H1 (cell line): ENCODE measurements around the gene MAP1B. TPM values are rescaled to one million over a fixed set of nuclear protein-coding genes. Genes with fewer than 3 reads are reported as not detected.

Experiments used
- CTCF ChIA-PET: fragments of 300-600 bp; sonication (Branson Sonifier 250); formaldehyde crosslinking; loops from one replicate; lab custom pipeline; 2021; ENCODE audit not compliant: partially characterized antibody; lab: Charles Lee
- POLR2A ChIA-PET: fragments of 300-600 bp; sonication (Branson Sonifier 250); formaldehyde crosslinking; loops from one replicate; lab custom pipeline; 2021; ENCODE audit warnings: inconsistent platforms; ENCODE audit not compliant: partially characterized antibody; lab: Charles Lee
- DNase-seq, 2 experiments: peaks; one replicate each; pipeline versions ENCODE4 v3.0.0 to v3.0.0-alpha.2; 2010 to 2022; ENCODE audit warnings: low spot score in 2 of 2, low read depth in 1 of 2, mixed read lengths in 1 of 2
- FAIRE-seq: peaks from 2 replicates; lab custom pipeline; 2011; peaks lifted over from hg19 to GRCh38; lab: Jason Lieb, UNC
- H2AFZ ChIP-seq: 2 replicates; pipeline ENCODE4 v1.8.1; 2012; ENCODE audit warnings: low read length, inconsistent platforms
- H2AK5ac ChIP-seq: 2 replicates; pipeline ENCODE4 v1.6.1; 2013; ENCODE audit warnings: low read depth, low read length
- H2BK120ac ChIP-seq: replicated peaks from 2 replicates; pipeline ENCODE3; 2013; ENCODE audit warnings: low read depth, low read length, inconsistent platforms
- H2BK12ac ChIP-seq: 2 replicates; pipeline ENCODE4 v1.6.1; 2013; ENCODE audit warnings: low read depth, low read length
- H2BK15ac ChIP-seq: 2 replicates; pipeline ENCODE4 v1.6.1; 2013; ENCODE audit warnings: low read length
- H2BK20ac ChIP-seq: 2 replicates; pipeline ENCODE4 v1.6.1; 2013; ENCODE audit warnings: low read length
- H2BK5ac ChIP-seq: 2 replicates; pipeline ENCODE4 v1.6.1; 2013; ENCODE audit warnings: low read depth, low read length
- H3K14ac ChIP-seq: 2 replicates; pipeline ENCODE4 v1.6.1; 2013; ENCODE audit warnings: inconsistent platforms; ENCODE audit not compliant: insufficient read length
- H3K18ac ChIP-seq: 2 replicates; pipeline ENCODE4 v1.6.1; 2013; ENCODE audit warnings: low read length; ENCODE audit errors: extremely low read depth
- H3K23ac ChIP-seq: 2 replicates; pipeline ENCODE4 v1.6.1; 2013; ENCODE audit warnings: inconsistent platforms; ENCODE audit not compliant: insufficient read length
- H3K23me2 ChIP-seq: 2 replicates; pipeline ENCODE4 v1.6.1; 2013; ENCODE audit warnings: low read depth, low read length
- H3K27ac ChIP-seq: 2 replicates; pipeline ENCODE4 v1.6.1; 2011; ENCODE audit warnings: low read depth, low read length, inconsistent platforms
- H3K27me3 ChIP-seq, 4 experiments: replicated peaks in 1 of 4; 1 replicate in 1 of 4; 2 replicates in 3 of 4; pipeline versions ENCODE4 v1.6.1 to v1.8.1; 2011 to 2013; ENCODE audit warnings: low read length in 3 of 4, mild to moderate bottlenecking in 3 of 4, inconsistent platforms in 2 of 4, mixed read lengths in 2 of 4, moderate library complexity in 1 of 4; ENCODE audit not compliant: control insufficient read depth in 3 of 4, insufficient read depth in 3 of 4; ENCODE audit errors: extremely low read depth in 1 of 4
- H3K36me3 ChIP-seq, 4 experiments: 2 replicates each; pipeline versions ENCODE4 v1.6.1 to v1.8.1; 2011 to 2013; ENCODE audit warnings: mild to moderate bottlenecking in 4 of 4, low read length in 3 of 4, moderate library complexity in 2 of 4, control low read depth in 1 of 4, inconsistent platforms in 1 of 4; ENCODE audit not compliant: insufficient read depth in 4 of 4, control insufficient read depth in 2 of 4
- H3K4ac ChIP-seq: replicated peaks from 2 replicates; pipeline ENCODE3; 2013; ENCODE audit warnings: low read length, low read depth, mixed read lengths, inconsistent platforms; ENCODE audit not compliant: insufficient read length
- H3K4me1 ChIP-seq, 4 experiments: replicated peaks in 1 of 4; 1 replicate in 1 of 4; 2 replicates in 3 of 4; pipeline versions ENCODE4 v1.6.1 to v1.8.1; 2011 to 2013; ENCODE audit warnings: low read length in 3 of 4, inconsistent platforms in 2 of 4, mixed read lengths in 1 of 4; ENCODE audit not compliant: insufficient read depth in 4 of 4, control insufficient read depth in 3 of 4
- H3K4me2 ChIP-seq, 2 experiments: 2 replicates each; pipeline versions ENCODE4 v1.6.1 to v1.8.1; 2011 to 2013; ENCODE audit warnings: low read depth in 2 of 2, low read length in 2 of 2, control low read depth in 1 of 2, inconsistent platforms in 1 of 2, mild to moderate bottlenecking in 1 of 2; ENCODE audit not compliant: insufficient read depth in 1 of 2
- H3K4me3 ChIP-seq, 4 experiments: fragments of 200-600, 300-600 bp in 1 of 4; sonication (generic), shearing (Covaris generic), sonication (Bioruptor Twin) in 1 of 4; 2 replicates each; pipeline versions ENCODE4 v1.5.1 to v1.8.1; 2011 to 2016; ENCODE audit warnings: low read length in 4 of 4, low read depth in 3 of 4, control low read depth in 2 of 4, inconsistent platforms in 2 of 4, mild to moderate bottlenecking in 2 of 4, mixed read lengths in 1 of 4, moderate library complexity in 1 of 4; ENCODE audit not compliant: insufficient read depth in 2 of 4; ENCODE audit errors: extremely low read depth in 1 of 4
- H3K56ac ChIP-seq: replicated peaks from 2 replicates; pipeline ENCODE3; 2013; ENCODE audit warnings: low read depth, mild to moderate bottlenecking, mixed read lengths, low read length, inconsistent platforms; ENCODE audit not compliant: insufficient read length
- H3K79me1 ChIP-seq: 2 replicates; pipeline ENCODE4 v1.6.1; 2013; ENCODE audit warnings: low read depth, low read length, control low read depth
- H3K79me2 ChIP-seq, 2 experiments: 2 replicates each; pipeline versions ENCODE4 v1.6.1 to v1.8.1; 2012 to 2013; ENCODE audit warnings: low read length in 2 of 2, mild to moderate bottlenecking in 2 of 2, inconsistent platforms in 1 of 2; ENCODE audit not compliant: insufficient read depth in 2 of 2, control insufficient read depth in 1 of 2
- H3K9ac ChIP-seq, 4 experiments: replicated peaks in 1 of 4; 1 replicate in 1 of 4; 2 replicates in 3 of 4; pipeline versions ENCODE4 v1.6.1 to v1.8.1; 2011 to 2013; ENCODE audit warnings: low read depth in 3 of 4, low read length in 3 of 4, control low read depth in 2 of 4, mild to moderate bottlenecking in 2 of 4, moderate library complexity in 2 of 4, inconsistent platforms in 1 of 4; ENCODE audit errors: extremely low read depth in 1 of 4
- H3K9me3 ChIP-seq, 2 experiments: 2 replicates each; pipeline versions ENCODE4 v1.6.1 to v1.8.1; 2012 to 2013; ENCODE audit warnings: mild to moderate bottlenecking in 2 of 2, moderate library complexity in 2 of 2, control low read depth in 1 of 2, inconsistent platforms in 1 of 2, low read depth in 1 of 2, low read length in 1 of 2, mixed read lengths in 1 of 2; ENCODE audit not compliant: insufficient read depth in 2 of 2
- H4K20me1 ChIP-seq, 2 experiments: replicated peaks in 1 of 2; 2 replicates each; pipeline versions ENCODE3 to v1.8.1; 2011 to 2013; ENCODE audit warnings: inconsistent platforms in 2 of 2, low read length in 2 of 2, mild to moderate bottlenecking in 1 of 2; ENCODE audit not compliant: insufficient read depth in 2 of 2, control insufficient read depth in 1 of 2
- H4K5ac ChIP-seq: 2 replicates; pipeline ENCODE4 v1.6.1; 2013; ENCODE audit warnings: low read length, low read depth, mixed read lengths, inconsistent platforms; ENCODE audit not compliant: insufficient read length
- H4K8ac ChIP-seq: 2 replicates; pipeline ENCODE4 v1.8.0; 2013; ENCODE audit warnings: mild to moderate bottlenecking, moderate library complexity, low read length, inconsistent platforms; ENCODE audit not compliant: insufficient read depth; ENCODE audit errors: extremely low read depth
- H4K91ac ChIP-seq: replicated peaks from 2 replicates; pipeline ENCODE3; 2013; ENCODE audit warnings: low read length, mixed read lengths, inconsistent platforms; ENCODE audit not compliant: insufficient read length
- CTBP2 ChIP-seq: IDR thresholded peaks from 2 replicates; pipeline ENCODE4 v1.7.0; 2011; ENCODE audit warnings: borderline replicate concordance, mild to moderate bottlenecking, moderate library complexity, mixed read lengths, low read length; ENCODE audit not compliant: insufficient read depth, insufficient read length
- EGR1 ChIP-seq: IDR thresholded peaks from 2 replicates; pipeline ENCODE4 v1.6.1; 2011; ENCODE audit warnings: low read depth, low read length, borderline replicate concordance
- NANOG ChIP-seq: IDR thresholded peaks from 2 replicates; pipeline ENCODE4 v1.6.1; 2011; ENCODE audit warnings: low read length, low read depth, mild to moderate bottlenecking, inconsistent platforms; ENCODE audit not compliant: insufficient read depth, poor library complexity, severe bottlenecking
- NRF1 ChIP-seq: IDR thresholded peaks from 2 replicates; pipeline ENCODE4 v1.6.1; 2011; ENCODE audit warnings: mild to moderate bottlenecking, low read depth, low read length, improper control_type of control experiment
- POLR2A ChIP-seq, 2 experiments: IDR thresholded peaks; 1 replicate in 1 of 2; 2 replicates in 1 of 2; pipeline ENCODE4 v1.6.1; 2011; ENCODE audit warnings: low read depth in 2 of 2, low read length in 2 of 2, mild to moderate bottlenecking in 2 of 2; ENCODE audit errors: control extremely low read depth in 1 of 2
- SAP30 ChIP-seq: fragments of 300-600 bp; sonication (generic); IDR thresholded peaks from 2 replicates; pipeline ENCODE4 v1.7.1; 2012; ENCODE audit warnings: low read length, moderate library complexity, mild to moderate bottlenecking, inconsistent platforms; ENCODE audit not compliant: insufficient read depth, insufficient replicate concordance
- TAF7 ChIP-seq: optimal IDR thresholded peaks from 2 replicates; pipeline ENCODE3; 2011; ENCODE audit warnings: low read depth, mild to moderate bottlenecking, inconsistent platforms, low read length, moderate library complexity, borderline replicate concordance
- polyA plus RNA-seq, 7 experiments: library from polyadenylated mRNA; depleted of rRNA in 3 of 7; stranded (reverse) in 5 of 7; unstranded in 2 of 7; fragments of >200 nt in 5 of 7; fragments of 200-250 nt in 2 of 7; gene quantifications; 1 replicate in 5 of 7; 2 replicates in 1 of 7; 4 replicates in 1 of 7; pipeline versions ENCODE4 v1.2.1 to v1.2.3, GENCODE V29; 2011 to 2013; ENCODE audit warnings: missing spikeins in 2 of 7, mixed read lengths in 2 of 7
- total RNA-seq: library from RNA; stranded (reverse); fragmentation: NEBNext Ultra II Directional; extraction: Animal tissue kit (Norgen Biotek cat#: 25700); gene quantifications from 2 replicates; pipeline ENCODE4 v1.2.1, GENCODE V29; 2021

MAP1B gene
- total and polyA plus RNA-seq, 2 of the 8 experiments (the other 6 are each of a cell fraction or from before 2014, with no cell fraction given): 24.5 to 120 TPM

- no peak for FAIRE-seq
- Histone ChIP-seq H2AFZ (no peak overlapping the region), H3K4me3 (no peak overlapping the region), H3K27me3 (no peaks in the 10 kb centered on the region), H3K23me2 (no peaks in the 10 kb centered on the region), H3K9me3 (no peaks in the 10 kb centered on the region), H3K4me2 (no peak overlapping the region), H4K91ac (no peak overlapping the region), H3K36me3 (peaks cover 0 to 47% (median 19%) of the 10 kb centered on the region in 4 experiments; a peak in 7 of 8 replicates), H3K23ac (no peak overlapping the region), H3K18ac (no peak overlapping the region), H2BK5ac (no peak overlapping the region), H3K4ac (no peak overlapping the region), H4K8ac (no peak overlapping the region), H3K9ac (no peak overlapping the region), H4K5ac (no peak overlapping the region), H2BK120ac (no peak overlapping the region), H4K20me1 (peaks cover 0 to 1% of the 10 kb centered on the region in 2 experiments), H3K79me2 (peaks cover 5 to 47% of the 10 kb centered on the region in 2 experiments), H3K14ac (no peak overlapping the region), H3K79me1 (0 out of 2 replicates have a peak, but pooled peaks cover 2% of the 10 kb centered on the region), H2AK5ac (no peak overlapping the region), H3K27ac (no peak overlapping the region), H3K4me1 (peaks cover 0 to 8% (median 2%) of the 10 kb centered on the region in 4 experiments; a peak in 5 of 7 replicates), H2BK12ac (no peak overlapping the region), H3K56ac (no peak overlapping the region), H2BK15ac (no peak overlapping the region), H2BK20ac (no peak overlapping the region)
- ChIA-PET CTCF (interaction anchor here (0.8 to 1.1 kb wide), 2 partner anchors 13 to 348 kb away, joined by 3 to 4 read pairs; no protein-coding TSS in a partner anchor), POLR2A (interaction anchor here (1.0 to 1.1 kb wide), 2 partner anchors 11 to 41 kb away, joined by 3 read pairs; no protein-coding TSS in a partner anchor)
- DNase-seq: no peak
- TF ChIP-seq NRF1 (no peak), POLR2A (IDR thresholded peaks at IDR 0.05; ENCODE audit: control extremely low read depth in 1 of 2, low read depth in 2 of 2, low read length in 2 of 2) (no peak), TAF7 (no peak), NANOG (no peak), EGR1 (no peak), CTBP2 (no peak), SAP30 (no peak)
Observed at GRCh38 chr5:72115296-72115695, 8.0 kb downstream of the MAP1B start.
